Measurements from ENCODE around the gene NDUFS2. TPM values are rescaled to one million over a fixed set of nuclear protein-coding genes. Genes with fewer than 3 reads are reported as not detected.

NDUFS2 gene
- total and polyA plus RNA-seq, 9 of the 15 experiments (the other 6 are each of a cell fraction or from before 2014, with no cell fraction given) = 70.0 to 176 (median 141) TPM

DNA sequence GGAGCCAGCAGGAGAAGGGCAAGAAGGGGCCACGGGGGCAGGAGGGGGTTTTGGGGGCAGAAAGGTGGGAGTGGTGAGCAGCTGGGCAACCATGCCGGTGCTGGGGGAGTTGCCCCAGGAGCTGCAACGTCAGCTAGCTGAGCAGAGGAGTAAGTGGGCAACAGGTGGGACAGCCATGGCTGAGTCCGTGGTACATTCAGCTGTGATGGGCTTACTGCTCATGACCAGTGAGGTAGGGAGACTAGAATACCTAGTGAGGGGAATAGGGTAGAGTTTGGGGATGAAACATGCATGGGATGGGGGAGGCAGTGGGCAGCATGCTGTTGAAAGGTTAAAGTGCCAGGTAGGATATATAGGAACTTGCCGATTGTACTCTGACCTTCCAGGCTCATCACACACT lies 40.5 kb upstream of the NDUFS2 start:
- peak overlapping the region; percentile 65 to 88 for H3K9ac ChIP-seq (ENCODE audit: insufficient read depth in 1 of 2, low read depth in 2 of 2, low read length in 2 of 2)
- peaks cover 61 to 68% of the 10 kb centered on the region in 2 experiments for H3K4me1 ChIP-seq (replicated peaks in 1 of 2; ENCODE audit: control insufficient read depth in 2 of 2, insufficient read depth in 2 of 2, low read length in 2 of 2)
- intact Hi-C loops (cut with micrococcal nuclease) = no loop called here
- peak overlapping the region; percentile 51 for H2AFZ ChIP-seq (ENCODE audit: low read depth, low read length)
- H3K4me2 ChIP-seq (ENCODE audit: insufficient read depth, low read length) = peak overlapping the region; percentile 83
- CTCF ChIA-PET (ENCODE audit: low intra/inter-chr PET ratio) = no interaction called here
- no peaks in the 10 kb centered on the region for H3K9me3 ChIP-seq (replicated peaks; ENCODE audit: control insufficient read depth, insufficient read depth, low read depth, low read length)
- ATAC-seq = no peak
- no peaks in the 10 kb centered on the region for H3K27me3 ChIP-seq (ENCODE audit: control insufficient read depth in 2 of 2, insufficient read depth in 2 of 2, low read length in 2 of 2)
- no peak for FAIRE-seq
- in situ Hi-C loops (cut with MboI) = no loop called here
- POLR2A ChIA-PET = interaction anchor here (0.6 to 1.7 kb wide), 10 partner anchors 8 to 306 kb away, joined by 3 to 12 read pairs (median 4); partner anchors contain the start of genes DEDD and UFC1
- H4K20me1 ChIP-seq (replicated peaks; ENCODE audit: control insufficient read depth, insufficient read depth, low read length) = no peaks in the 10 kb centered on the region
- H3K27ac ChIP-seq (ENCODE audit: extremely low read depth, low read depth, low read length) = peak overlapping the region; percentile 78
- peaks cover 55% of the 10 kb centered on the region for H3K79me2 ChIP-seq (ENCODE audit: control insufficient read depth, insufficient read depth, low read length)
- H3K36me3 ChIP-seq (ENCODE audit: control insufficient read depth, insufficient read depth, low read length) = peaks cover 69% of the 10 kb centered on the region
- 9% methylated on average over 3 of the region's 5 CpGs for WGBS (ENCODE audit: insufficient coverage, low coverage, missing lambda C conversion rate)
- H3K9me1 ChIP-seq (ENCODE audit: control insufficient read depth, insufficient read depth, low read length) = no peaks in the 10 kb centered on the region
- DNase-seq (ENCODE audit: extremely low read depth in 1 of 4, low spot score in 3 of 4) = no peak
- H3K4me3 ChIP-seq = peak overlapping the region; percentile 17
- BruUV-seq (replicated peaks) = no TSS peak
- TF ChIP-seq ZNF277 (CRISPR knock-in tag; IDR thresholded peaks at IDR 0.05; ENCODE audit: borderline replicate concordance) (no peak), NEUROD1 (IDR thresholded peaks at IDR 0.05; ENCODE audit: borderline replicate concordance, low read depth, low read length, partially characterized antibody) (no peak), MTA1 (IDR thresholded peaks at IDR 0.05; ENCODE audit: borderline replicate concordance) (no peak), ZNF395 (CRISPR knock-in tag; IDR thresholded peaks at IDR 0.05) (no peak), KLF10 (CRISPR knock-in tag; IDR thresholded peaks at IDR 0.05) (no peak), NCOA1 (IDR thresholded peaks at IDR 0.05; ENCODE audit: low read depth) (no peak), CREBBP (IDR thresholded peaks at IDR 0.05; ENCODE audit: low read depth, low read length) (no peak), ZNF134 (CRISPR knock-in tag; conservative IDR thresholded peaks at IDR 0.05) (no peak)
- TF ChIP-seq, protein P1, sequence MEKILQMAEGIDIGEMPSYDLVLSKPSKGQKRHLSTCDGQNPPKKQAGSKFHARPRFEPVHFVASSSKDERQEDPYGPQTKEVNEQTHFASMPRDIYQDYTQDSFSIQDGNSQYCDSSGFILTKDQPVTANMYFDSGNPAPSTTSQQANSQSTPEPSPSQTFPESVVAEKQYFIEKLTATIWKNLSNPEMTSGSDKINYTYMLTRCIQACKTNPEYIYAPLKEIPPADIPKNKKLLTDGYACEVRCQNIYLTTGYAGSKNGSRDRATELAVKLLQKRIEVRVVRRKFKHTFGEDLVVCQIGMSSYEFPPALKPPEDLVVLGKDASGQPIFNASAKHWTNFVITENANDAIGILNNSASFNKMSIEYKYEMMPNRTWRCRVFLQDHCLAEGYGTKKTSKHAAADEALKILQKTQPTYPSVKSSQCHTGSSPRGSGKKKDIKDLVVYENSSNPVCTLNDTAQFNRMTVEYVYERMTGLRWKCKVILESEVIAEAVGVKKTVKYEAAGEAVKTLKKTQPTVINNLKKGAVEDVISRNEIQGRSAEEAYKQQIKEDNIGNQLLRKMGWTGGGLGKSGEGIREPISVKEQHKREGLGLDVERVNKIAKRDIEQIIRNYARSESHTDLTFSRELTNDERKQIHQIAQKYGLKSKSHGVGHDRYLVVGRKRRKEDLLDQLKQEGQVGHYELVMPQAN (IDR thresholded peaks at IDR 0.05; ENCODE audit: borderline replicate concordance) = 0 out of 2 replicates have a peak, but pooled peaks have one; percentile 7
- TF ChIP-seq, protein P2, sequence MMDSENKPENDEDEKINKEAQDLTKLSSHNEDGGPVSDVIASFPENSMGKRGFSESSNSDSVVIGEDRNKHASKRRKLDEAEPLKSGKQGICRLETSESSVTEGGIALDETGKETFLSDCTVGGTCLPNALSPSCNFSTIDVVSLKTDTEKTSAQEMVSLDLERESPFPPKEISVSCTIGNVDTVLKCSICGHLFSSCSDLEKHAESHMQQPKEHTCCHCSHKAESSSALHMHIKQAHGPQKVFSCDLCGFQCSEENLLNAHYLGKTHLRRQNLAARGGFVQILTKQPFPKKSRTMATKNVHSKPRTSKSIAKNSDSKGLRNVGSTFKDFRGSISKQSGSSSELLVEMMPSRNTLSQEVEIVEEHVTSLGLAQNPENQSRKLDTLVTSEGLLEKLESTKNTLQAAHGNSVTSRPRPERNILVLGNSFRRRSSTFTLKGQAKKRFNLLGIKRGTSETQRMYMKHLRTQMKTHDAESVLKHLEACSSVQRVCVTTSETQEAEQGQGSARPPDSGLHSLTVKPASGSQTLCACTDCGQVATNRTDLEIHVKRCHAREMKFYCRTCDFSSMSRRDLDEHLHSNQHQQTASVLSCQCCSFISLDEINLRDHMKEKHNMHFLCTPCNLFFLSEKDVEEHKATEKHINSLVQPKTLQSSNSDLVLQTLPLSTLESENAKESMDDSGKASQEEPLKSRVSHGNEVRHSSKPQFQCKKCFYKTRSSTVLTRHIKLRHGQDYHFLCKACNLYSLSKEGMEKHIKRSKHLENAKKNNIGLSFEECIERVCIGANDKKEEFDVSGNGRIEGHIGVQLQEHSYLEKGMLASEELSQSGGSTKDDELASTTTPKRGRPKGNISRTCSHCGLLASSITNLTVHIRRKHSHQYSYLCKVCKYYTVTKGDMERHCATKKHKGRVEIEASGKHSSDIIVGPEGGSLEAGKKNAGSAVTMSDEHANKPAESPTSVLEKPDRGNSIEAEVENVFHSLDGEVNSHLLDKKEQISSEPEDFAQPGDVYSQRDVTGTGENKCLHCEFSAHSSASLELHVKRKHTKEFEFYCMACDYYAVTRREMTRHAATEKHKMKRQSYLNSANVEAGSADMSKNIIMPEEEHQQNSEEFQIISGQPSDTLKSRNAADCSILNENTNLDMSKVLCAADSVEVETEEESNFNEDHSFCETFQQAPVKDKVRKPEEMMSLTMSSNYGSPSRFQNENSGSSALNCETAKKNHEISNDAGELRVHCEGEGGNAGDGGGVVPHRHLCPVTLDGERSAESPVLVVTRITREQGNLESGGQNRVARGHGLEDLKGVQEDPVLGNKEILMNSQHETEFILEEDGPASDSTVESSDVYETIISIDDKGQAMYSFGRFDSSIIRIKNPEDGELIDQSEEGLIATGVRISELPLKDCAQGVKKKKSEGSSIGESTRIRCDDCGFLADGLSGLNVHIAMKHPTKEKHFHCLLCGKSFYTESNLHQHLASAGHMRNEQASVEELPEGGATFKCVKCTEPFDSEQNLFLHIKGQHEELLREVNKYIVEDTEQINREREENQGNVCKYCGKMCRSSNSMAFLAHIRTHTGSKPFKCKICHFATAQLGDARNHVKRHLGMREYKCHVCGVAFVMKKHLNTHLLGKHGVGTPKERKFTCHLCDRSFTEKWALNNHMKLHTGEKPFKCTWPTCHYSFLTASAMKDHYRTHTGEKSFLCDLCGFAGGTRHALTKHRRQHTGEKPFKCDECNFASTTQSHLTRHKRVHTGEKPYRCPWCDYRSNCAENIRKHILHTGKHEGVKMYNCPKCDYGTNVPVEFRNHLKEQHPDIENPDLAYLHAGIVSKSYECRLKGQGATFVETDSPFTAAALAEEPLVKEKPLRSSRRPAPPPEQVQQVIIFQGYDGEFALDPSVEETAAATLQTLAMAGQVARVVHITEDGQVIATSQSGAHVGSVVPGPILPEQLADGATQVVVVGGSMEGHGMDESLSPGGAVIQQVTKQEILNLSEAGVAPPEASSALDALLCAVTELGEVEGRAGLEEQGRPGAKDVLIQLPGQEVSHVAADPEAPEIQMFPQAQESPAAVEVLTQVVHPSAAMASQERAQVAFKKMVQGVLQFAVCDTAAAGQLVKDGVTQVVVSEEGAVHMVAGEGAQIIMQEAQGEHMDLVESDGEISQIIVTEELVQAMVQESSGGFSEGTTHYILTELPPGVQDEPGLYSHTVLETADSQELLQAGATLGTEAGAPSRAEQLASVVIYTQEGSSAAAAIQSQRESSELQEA (IDR thresholded peaks at IDR 0.05; ENCODE audit: low read depth) = no peak
